Measurements from ENCODE around the gene CTNNAL1.
A peak's percentile ranks its signal among the peaks of the same experiment; 100 is the strongest.
"Not testable (repeated sequence)": the region's sequence is repeated elsewhere in the genome, so short reads cannot be mapped to it uniquely, and the experiment has no call there.

The CTNNAL1 gene

GRCh38 chr9:108996643-108997042 is 16.7 kb downstream of the CTNNAL1 start:
- ATAC-seq (replicated peaks) = no peak
- Mint-ChIP-seq H3K4me1 (peaks cover 0 to 2% of the 10 kb centered on the region in 2 donors), H3K27me3 (peaks cover 0 to 5% of the 10 kb centered on the region in 2 donors), H3K27ac (no peak overlapping the region), H3K9me3 (peaks cover 0 to 2% of the 10 kb centered on the region in 2 donors), H3K36me3 (peaks cover under 1 to 1% of the 10 kb centered on the region in 2 donors), H3K4me3 (no peak overlapping the region)
- no peak for DNase-seq

GRCh38 chr9:108994695-108995094 is 18.6 kb downstream of the CTNNAL1 start:
- DNase-seq = no peak
- Mint-ChIP-seq H3K4me1 (peaks cover 0 to 2% of the 10 kb centered on the region in 2 donors), H3K27me3 (no peaks in the 10 kb centered on the region), H3K36me3 (peaks cover 0 to 1% of the 10 kb centered on the region in 2 donors), H3K27ac (no peak overlapping the region), H3K9me3 (no peaks in the 10 kb centered on the region), H3K4me3 (no peak overlapping the region)
- peak; percentile 80 to 82 for ATAC-seq (replicated peaks)

- H3K27me3 Mint-ChIP-seq = peaks cover 0 to 4% of the 10 kb centered on the region in 2 donors
- ATAC-seq (replicated peaks) (no peak), DNase-seq (no peak)
- peaks cover 0 to 2% of the 10 kb centered on the region in 2 donors for H3K4me1 Mint-ChIP-seq
- peaks cover 2 to 4% of the 10 kb centered on the region in 2 donors for H3K9me3 Mint-ChIP-seq
- H3K4me3 Mint-ChIP-seq = no peak overlapping the region
- peaks cover 1 to 9% of the 10 kb centered on the region in 2 donors for H3K36me3 Mint-ChIP-seq
- no peak overlapping the region for H3K27ac Mint-ChIP-seq
These were observed 21.8 kb downstream of the CTNNAL1 start for GRCh38 chr9:108991479-108991878.

- ATAC-seq (replicated peaks) = no peak
- no peak overlapping the region for H3K27ac Mint-ChIP-seq
- DNase-seq = no peak
These were observed 29.4 kb downstream of the CTNNAL1 start for GRCh38 chr9:108983885-108984284.

GRCh38 chr9:108980893-108981292 is 32.4 kb downstream of the CTNNAL1 start:
- H3K36me3 Mint-ChIP-seq = peaks cover 0 to 2% of the 10 kb centered on the region in 2 donors

More at GRCh38 chr9:108983885-108984284, 29.4 kb downstream of the CTNNAL1 start:
- Mint-ChIP-seq H3K9me3 (peaks cover 2 to 4% of the 10 kb centered on the region in 2 donors), H3K4me1 (no peaks in the 10 kb centered on the region), H3K36me3 (peaks cover 0 to 9% of the 10 kb centered on the region in 2 donors), H3K27me3 (peaks cover 0 to 4% of the 10 kb centered on the region in 2 donors), H3K4me3 (no peak overlapping the region)

GRCh38 chr9:108978205-108978604 is 35.1 kb downstream of the CTNNAL1 start:
- H3K4me1 Mint-ChIP-seq = no peaks in the 10 kb centered on the region
- no peaks in the 10 kb centered on the region for H3K27me3 Mint-ChIP-seq
- no peak for ATAC-seq (replicated peaks)
- H3K36me3 Mint-ChIP-seq = peaks cover 0 to 4% of the 10 kb centered on the region in 2 donors
- DNase-seq = no peak
- H3K27ac Mint-ChIP-seq = no peak overlapping the region
- no peak overlapping the region for H3K4me3 Mint-ChIP-seq
- no peaks in the 10 kb centered on the region for H3K9me3 Mint-ChIP-seq

More at GRCh38 chr9:108980893-108981292, 32.4 kb downstream of the CTNNAL1 start:
- Mint-ChIP-seq H3K4me3 (no peak overlapping the region), H3K9me3 (no peaks in the 10 kb centered on the region), H3K27ac (no peak overlapping the region), H3K4me1 (no peaks in the 10 kb centered on the region), H3K27me3 (no peaks in the 10 kb centered on the region)
- DNase-seq (no peak), ATAC-seq (replicated peaks) (no peak)

- no peak overlapping the region for H3K27ac Mint-ChIP-seq
- peaks cover 13 to 14% of the 10 kb centered on the region in 2 donors for H3K36me3 Mint-ChIP-seq
- H3K4me1 Mint-ChIP-seq = no peaks in the 10 kb centered on the region
- no peaks in the 10 kb centered on the region for H3K27me3 Mint-ChIP-seq
- DNase-seq (no peak), ATAC-seq (replicated peaks) (no peak)
- no peak overlapping the region for H3K4me3 Mint-ChIP-seq
- peaks cover 10 to 14% of the 10 kb centered on the region in 2 donors for H3K9me3 Mint-ChIP-seq
These were observed 39.4 kb downstream of the CTNNAL1 start for GRCh38 chr9:108973895-108974294.

- no peaks in the 10 kb centered on the region for H3K27me3 Mint-ChIP-seq
- H3K36me3 Mint-ChIP-seq = peaks cover 13% of the 10 kb centered on the region in 2 donors
- ATAC-seq (replicated peaks) = no peak
- peaks cover 10 to 14% of the 10 kb centered on the region in 2 donors for H3K9me3 Mint-ChIP-seq
- H3K4me1 Mint-ChIP-seq = no peaks in the 10 kb centered on the region
- H3K4me3 Mint-ChIP-seq = no peak overlapping the region
- DNase-seq = no peak
- no peak overlapping the region for H3K27ac Mint-ChIP-seq
These were observed 40.6 kb downstream of the CTNNAL1 start for GRCh38 chr9:108972626-108973209.

- Mint-ChIP-seq H3K9me3 (peaks cover 10 to 14% of the 10 kb centered on the region in 2 donors), H3K27me3 (no peaks in the 10 kb centered on the region)
- no peak for DNase-seq
These were observed 41.1 kb downstream of the CTNNAL1 start for GRCh38 chr9:108972186-108972585.

GRCh38 chr9:108971392-108971791 is 41.9 kb downstream of the CTNNAL1 start:
- H3K27me3 Mint-ChIP-seq; H3K4me1 Mint-ChIP-seq; H3K27ac Mint-ChIP-seq; DNase-seq; ATAC-seq (replicated peaks); H3K4me3 Mint-ChIP-seq: not testable (repeated sequence)
- peaks cover 12 to 13% of the 10 kb centered on the region in 2 donors for H3K36me3 Mint-ChIP-seq
- peaks cover 10 to 14% of the 10 kb centered on the region in 2 donors for H3K9me3 Mint-ChIP-seq

More at GRCh38 chr9:108972186-108972585, 41.1 kb downstream of the CTNNAL1 start:
- peaks cover 12 to 13% of the 10 kb centered on the region in 2 donors for H3K36me3 Mint-ChIP-seq
- ATAC-seq (replicated peaks) = no peak
- H3K4me3 Mint-ChIP-seq = no peak overlapping the region
- no peak overlapping the region for H3K27ac Mint-ChIP-seq
- no peaks in the 10 kb centered on the region for H3K4me1 Mint-ChIP-seq

GRCh38 chr9:108967916-108968315 is 45.4 kb downstream of the CTNNAL1 start:
- Mint-ChIP-seq H3K9me3 (peaks cover 10 to 14% of the 10 kb centered on the region in 2 donors), H3K36me3 (peaks cover 10 to 13% of the 10 kb centered on the region in 2 donors), H3K27me3 (no peaks in the 10 kb centered on the region), H3K4me1 (no peaks in the 10 kb centered on the region), H3K4me3 (no peak overlapping the region), H3K27ac (no peak overlapping the region)
- DNase-seq (no peak), ATAC-seq (replicated peaks) (no peak)

- DNase-seq (no peak), ATAC-seq (replicated peaks) (no peak)
- no peak overlapping the region for H3K27ac Mint-ChIP-seq
- no peak overlapping the region for H3K4me3 Mint-ChIP-seq
- no peaks in the 10 kb centered on the region for H3K36me3 Mint-ChIP-seq
- no peaks in the 10 kb centered on the region for H3K9me3 Mint-ChIP-seq
- no peaks in the 10 kb centered on the region for H3K4me1 Mint-ChIP-seq
- no peaks in the 10 kb centered on the region for H3K27me3 Mint-ChIP-seq
These were observed 49.7 kb downstream of the CTNNAL1 start for GRCh38 chr9:108963459-108964143.

- Mint-ChIP-seq H3K36me3 (no peaks in the 10 kb centered on the region), H3K27me3 (no peaks in the 10 kb centered on the region), H3K4me3 (no peak overlapping the region), H3K9me3 (no peaks in the 10 kb centered on the region), H3K27ac (no peak overlapping the region), H3K4me1 (no peaks in the 10 kb centered on the region)
- no peak for ATAC-seq (replicated peaks)
- no peak for DNase-seq
These were observed 52.1 kb downstream of the CTNNAL1 start for GRCh38 chr9:108961151-108961550.

- H3K9me3 Mint-ChIP-seq = no peaks in the 10 kb centered on the region
- H3K4me3 Mint-ChIP-seq = no peak overlapping the region
- no peaks in the 10 kb centered on the region for H3K36me3 Mint-ChIP-seq
- no peaks in the 10 kb centered on the region for H3K27me3 Mint-ChIP-seq
- H3K27ac Mint-ChIP-seq = no peak overlapping the region
- no peak for DNase-seq
- H3K4me1 Mint-ChIP-seq = no peaks in the 10 kb centered on the region
- ATAC-seq (replicated peaks) = no peak
These were observed 53.0 kb downstream of the CTNNAL1 start for GRCh38 chr9:108960331-108960730.

GRCh38 chr9:108956631-108957026 is 56.7 kb downstream of the CTNNAL1 start:
- Mint-ChIP-seq H3K27ac (no peak overlapping the region), H3K27me3 (no peaks in the 10 kb centered on the region), H3K4me1 (no peaks in the 10 kb centered on the region), H3K9me3 (no peaks in the 10 kb centered on the region), H3K36me3 (no peaks in the 10 kb centered on the region), H3K4me3 (no peak overlapping the region)
- DNase-seq = no peak
- no peak for ATAC-seq (replicated peaks)

Measured in stimulated activated naive B cell treated with anti-CD40 and anti-IgM and Interleukin-4, amounts not matched to agents 10 μg/mL and 1 μg/mL and 100 μg/mL, for 72 hours (primary cell).